Mucosa of rectum (tissue), 2 donors: ENCODE measurements around the gene PDIA3.
"Not testable (repeated sequence)": the region's sequence is repeated elsewhere in the genome, so short reads cannot be mapped to it uniquely, and the experiment has no call there.

Experiments
- H3K27ac ChIP-seq, 2 donors: one replicate each; pipeline ENCODE4 v1.7.0; 2013; ENCODE audit warnings: inconsistent platforms in 2 of 2, low read depth in 2 of 2, low read length in 2 of 2
- H3K27me3 ChIP-seq, 2 donors: one replicate each; pipeline ENCODE4 v1.7.0; 2013; ENCODE audit warnings: low read length in 2 of 2; ENCODE audit not compliant: control insufficient read depth in 2 of 2, insufficient read depth in 2 of 2
- H3K36me3 ChIP-seq, 2 donors: one replicate each; pipeline ENCODE4 v1.7.0; 2013; ENCODE audit warnings: low read length in 2 of 2; ENCODE audit not compliant: control insufficient read depth in 2 of 2, insufficient read depth in 2 of 2
- H3K4me1 ChIP-seq, 2 donors: one replicate each; pipeline ENCODE4 v1.7.0; 2013; ENCODE audit warnings: low read length in 2 of 2, mild to moderate bottlenecking in 1 of 2; ENCODE audit not compliant: control insufficient read depth in 2 of 2, insufficient read depth in 2 of 2
- H3K4me3 ChIP-seq, 2 donors: one replicate each; pipeline ENCODE4 v1.7.0; 2013; ENCODE audit warnings: low read length in 2 of 2
- H3K9ac ChIP-seq, 2 donors: one replicate each; pipeline ENCODE4 v1.7.0; 2013; ENCODE audit warnings: low read length in 2 of 2, low read depth in 1 of 2, mild to moderate bottlenecking in 1 of 2
- H3K9me3 ChIP-seq, 2 donors: one replicate each; pipeline ENCODE4 v1.7.0; 2013; ENCODE audit warnings: low read length in 2 of 2; ENCODE audit not compliant: control insufficient read depth in 2 of 2
- donor health status: healthy.
- donor health status: Normal muscosa, but diverticular disease.

The PDIA3 gene

DNA sequence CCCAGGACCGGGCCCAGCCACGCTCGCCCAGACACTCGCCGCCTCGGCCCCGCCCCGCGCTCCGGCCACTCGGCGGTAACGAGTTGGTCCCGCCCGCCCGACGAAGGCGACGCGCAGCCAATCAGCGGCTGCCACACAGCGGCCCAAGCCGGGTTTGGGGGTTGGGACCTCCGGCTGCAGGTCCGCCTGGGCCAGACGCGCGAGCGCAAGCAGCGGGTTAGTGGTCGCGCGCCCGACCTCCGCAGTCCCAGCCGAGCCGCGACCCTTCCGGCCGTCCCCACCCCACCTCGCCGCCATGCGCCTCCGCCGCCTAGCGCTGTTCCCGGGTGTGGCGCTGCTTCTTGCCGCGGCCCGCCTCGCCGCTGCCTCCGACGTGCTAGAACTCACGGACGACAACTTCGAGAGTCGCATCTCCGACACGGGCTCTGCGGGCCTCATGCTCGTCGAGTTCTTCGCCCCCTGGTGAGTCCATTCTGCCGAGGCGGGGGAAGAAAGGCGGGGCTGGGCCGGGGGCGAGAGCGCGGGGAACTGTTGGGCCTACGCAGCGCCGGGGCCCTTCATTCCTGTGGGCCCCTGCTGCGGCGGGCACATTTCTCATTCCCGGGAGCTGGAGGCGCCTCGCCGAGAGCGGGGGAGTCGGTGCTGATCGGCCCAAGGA, at the start of gene PDIA3:
PDIA3 (plus strand) TSS at position 194 of the 658 bp plus-strand sequence; CDS start at position 296, 102 bp downstream.
- Histone ChIP-seq H3K9ac (peak within 1 kb of the TSS; percentile 75 to 93), H3K27ac (peak within 1 kb of the TSS; percentile 94 to 95), H3K4me3 (peak within 1 kb of the TSS; percentile 80 to 85), H3K4me1 (peaks cover 4 to 10% of the 10 kb centered on the region in 2 donors)
- not testable (repeated sequence) for H3K36me3 ChIP-seq, H3K27me3 ChIP-seq, H3K9me3 ChIP-seq

DNA sequence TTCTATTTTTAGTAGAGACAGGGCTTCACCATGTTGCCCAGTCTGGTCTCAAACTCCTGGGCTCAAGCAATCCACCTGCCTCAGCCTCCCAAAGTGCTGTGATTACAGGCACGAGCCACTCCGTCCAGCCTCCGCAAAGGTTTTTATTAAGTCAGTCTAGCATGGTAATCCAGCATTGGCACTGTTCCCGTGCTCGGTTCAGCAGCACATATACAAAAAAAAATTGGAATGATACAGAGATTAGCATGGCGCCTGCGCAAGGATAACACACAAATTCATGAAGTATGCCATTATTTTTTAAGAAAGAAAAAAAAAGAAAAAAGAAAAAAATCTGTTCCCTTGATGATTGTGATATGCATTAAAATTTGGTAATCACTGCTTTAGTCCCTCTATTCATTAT, 44.1 kb upstream of the PDIA3 start:
- H3K4me3 ChIP-seq: no peak overlapping the region
- H3K36me3 ChIP-seq: peaks cover 9 to 11% of the 10 kb centered on the region in 2 donors
- H3K27ac ChIP-seq: no peak overlapping the region
- H3K9ac ChIP-seq: no peak overlapping the region
- no peaks in the 10 kb centered on the region for H3K9me3 ChIP-seq
- H3K27me3 ChIP-seq: no peaks in the 10 kb centered on the region
- no peaks in the 10 kb centered on the region for H3K4me1 ChIP-seq

DNA sequence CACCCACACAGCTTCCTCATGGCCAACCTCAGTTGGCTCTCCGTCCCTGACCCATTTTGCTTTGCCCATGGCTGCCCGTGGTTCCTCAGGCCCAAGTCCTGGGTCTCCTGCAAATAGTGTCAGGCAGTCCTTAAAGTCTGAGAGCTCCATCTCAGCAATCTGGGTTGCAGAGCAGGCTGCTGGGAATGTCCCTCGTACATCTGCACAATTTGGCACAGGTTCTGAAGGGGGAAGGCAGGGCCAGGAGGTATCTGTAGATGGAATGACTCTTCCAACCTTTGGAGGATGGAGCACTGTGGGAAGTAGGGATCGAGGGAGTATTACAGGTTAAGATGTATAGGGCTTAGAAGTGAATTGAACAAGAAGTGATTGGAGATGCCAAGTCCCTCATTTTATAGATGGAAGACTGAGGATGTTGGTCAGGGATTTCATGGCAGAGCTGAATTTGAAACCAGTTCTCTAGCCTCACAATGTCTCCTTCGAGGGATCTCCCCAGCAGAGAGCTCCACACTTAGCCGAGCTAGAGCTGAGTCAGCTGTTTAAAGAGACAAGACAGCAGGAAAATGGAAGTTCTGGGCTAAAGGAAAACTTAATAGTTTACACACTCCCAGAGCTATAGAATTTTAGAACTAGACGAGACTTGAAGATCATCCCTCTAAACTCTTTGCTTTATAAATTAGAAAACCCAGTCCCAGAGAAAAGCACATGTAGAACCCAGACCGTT, 43.4 kb upstream of the PDIA3 start:
- H3K27ac ChIP-seq: no peak overlapping the region
- H3K36me3 ChIP-seq: peaks cover 5 to 7% of the 10 kb centered on the region in 2 donors
- H3K4me1 ChIP-seq: no peaks in the 10 kb centered on the region
- no peaks in the 10 kb centered on the region for H3K27me3 ChIP-seq
- H3K9me3 ChIP-seq: no peaks in the 10 kb centered on the region
- no peak overlapping the region for H3K4me3 ChIP-seq
- H3K9ac ChIP-seq: no peak overlapping the region

DNA sequence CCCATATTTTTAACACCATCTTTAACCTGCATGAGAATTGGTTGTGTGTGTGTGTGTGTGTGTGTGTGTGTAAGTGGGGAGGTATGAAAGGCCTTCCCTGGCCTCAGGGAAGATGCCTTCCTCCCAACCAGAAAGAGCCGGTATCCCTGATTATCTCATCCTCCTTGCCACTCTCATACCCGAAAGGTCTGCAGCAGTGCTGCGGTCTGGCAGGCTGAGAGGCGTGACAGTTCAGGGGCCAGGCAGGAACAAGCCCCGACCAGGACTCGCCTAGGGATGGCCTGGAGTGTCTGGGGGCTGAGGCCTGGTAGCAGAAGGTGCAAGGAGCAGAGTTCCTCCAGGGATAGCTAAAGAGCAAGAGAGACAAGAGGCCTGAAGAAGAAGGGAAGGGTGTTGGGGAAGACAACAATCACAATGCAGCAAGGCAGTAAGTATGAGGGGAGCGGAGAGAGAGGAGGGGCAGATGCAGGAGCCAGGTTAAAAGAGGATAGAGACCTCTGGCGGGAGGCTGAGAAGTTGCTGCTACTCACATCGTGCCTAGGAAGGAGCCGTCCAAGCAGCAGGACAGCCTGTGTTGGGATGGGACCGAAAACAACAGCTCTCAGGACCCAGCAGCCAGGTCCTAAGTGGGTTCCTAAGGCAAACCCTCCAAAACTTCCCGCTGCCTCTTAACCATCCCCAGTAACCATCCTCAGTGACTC, 35.7 kb upstream of the PDIA3 start:
- H3K27me3 ChIP-seq, H3K4me1 ChIP-seq, H3K36me3 ChIP-seq, H3K4me3 ChIP-seq, H3K9ac ChIP-seq, H3K9me3 ChIP-seq, H3K27ac ChIP-seq: not testable (repeated sequence)

GRCh38 chr15:43723151-43723550, 23.1 kb upstream of the PDIA3 start:
- no peak overlapping the region for H3K9ac ChIP-seq
- H3K4me1 ChIP-seq: no peaks in the 10 kb centered on the region
- no peak overlapping the region for H3K27ac ChIP-seq
- H3K9me3 ChIP-seq: no peaks in the 10 kb centered on the region
- H3K27me3 ChIP-seq: no peaks in the 10 kb centered on the region
- no peaks in the 10 kb centered on the region for H3K36me3 ChIP-seq
- H3K4me3 ChIP-seq: no peak overlapping the region

- not testable (repeated sequence) for H3K9ac ChIP-seq, H3K9me3 ChIP-seq, H3K36me3 ChIP-seq, H3K4me3 ChIP-seq, H3K4me1 ChIP-seq, H3K27me3 ChIP-seq, H3K27ac ChIP-seq
These were observed 19.9 kb upstream of the PDIA3 start for GRCh38 chr15:43726306-43726705.

DNA sequence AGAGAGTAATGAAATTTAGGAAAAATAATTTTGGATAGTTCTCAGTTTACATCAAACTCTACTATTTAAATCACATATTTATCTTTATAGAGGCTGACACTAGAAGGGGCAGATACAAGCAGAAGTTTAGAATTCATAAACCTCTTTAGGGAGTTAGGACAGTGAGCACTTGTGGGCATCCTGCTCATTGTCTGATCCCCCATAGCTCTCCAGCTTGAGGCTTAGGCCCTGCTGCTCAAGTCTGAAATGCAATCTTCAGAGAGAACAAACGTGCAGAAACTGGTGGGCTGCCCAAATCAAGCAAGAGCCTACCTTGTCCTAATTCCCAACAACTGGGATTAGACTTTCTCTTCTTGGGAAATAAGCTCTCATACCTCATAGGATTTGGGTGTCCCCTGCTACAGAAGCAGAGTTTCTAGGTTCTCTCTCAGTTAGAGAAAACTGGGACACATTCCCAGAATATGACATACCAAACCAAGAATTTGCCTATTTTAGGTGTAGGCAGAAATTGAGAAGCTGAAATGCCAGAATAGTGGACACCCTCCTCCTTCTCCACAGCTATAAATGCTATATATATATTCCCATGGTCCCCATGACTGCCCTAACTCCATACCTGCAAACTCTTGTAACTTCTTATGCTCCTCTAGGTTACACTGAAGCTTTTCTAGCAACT, 18.0 kb upstream of the PDIA3 start:
- H3K36me3 ChIP-seq, H3K4me3 ChIP-seq, H3K9ac ChIP-seq, H3K27me3 ChIP-seq, H3K4me1 ChIP-seq, H3K9me3 ChIP-seq, H3K27ac ChIP-seq: not testable (repeated sequence)

DNA sequence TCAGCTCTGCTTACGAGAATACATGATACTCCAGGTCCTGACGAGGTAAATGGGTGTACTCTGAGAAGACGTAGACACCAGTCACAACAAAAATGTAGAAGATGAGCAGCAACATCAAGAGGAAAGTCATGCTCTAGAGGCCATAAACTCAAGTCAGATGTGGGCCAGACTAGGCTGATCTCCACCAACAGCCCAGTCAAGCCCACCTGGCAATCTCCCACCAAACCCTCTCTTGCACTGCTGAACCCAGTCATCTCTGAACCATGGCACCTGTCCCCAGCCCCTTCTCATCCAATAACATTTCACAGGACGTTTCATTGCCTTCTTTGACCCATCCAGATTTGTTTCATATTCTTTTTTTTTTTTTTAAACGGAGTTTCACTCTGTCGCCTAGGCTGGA, 10.8 kb upstream of the PDIA3 start:
- Histone ChIP-seq H3K4me3 (no peak overlapping the region), H3K27me3 (no peaks in the 10 kb centered on the region), H3K9ac (no peak overlapping the region), H3K36me3 (no peaks in the 10 kb centered on the region), H3K4me1 (no peaks in the 10 kb centered on the region), H3K27ac (no peak overlapping the region), H3K9me3 (no peaks in the 10 kb centered on the region)

- Histone ChIP-seq H3K27ac (peak overlapping the region; percentile 94 to 95), H3K4me3 (peak overlapping the region; percentile 80 to 85), H3K9ac (peak overlapping the region; percentile 75 to 93), H3K4me1 (peaks cover 4 to 12% of the 10 kb centered on the region in 2 donors)
- not testable (repeated sequence) for H3K27me3 ChIP-seq, H3K36me3 ChIP-seq, H3K9me3 ChIP-seq
These were observed 668 bp downstream of the PDIA3 start for GRCh38 chr15:43746903-43747309.

DNA sequence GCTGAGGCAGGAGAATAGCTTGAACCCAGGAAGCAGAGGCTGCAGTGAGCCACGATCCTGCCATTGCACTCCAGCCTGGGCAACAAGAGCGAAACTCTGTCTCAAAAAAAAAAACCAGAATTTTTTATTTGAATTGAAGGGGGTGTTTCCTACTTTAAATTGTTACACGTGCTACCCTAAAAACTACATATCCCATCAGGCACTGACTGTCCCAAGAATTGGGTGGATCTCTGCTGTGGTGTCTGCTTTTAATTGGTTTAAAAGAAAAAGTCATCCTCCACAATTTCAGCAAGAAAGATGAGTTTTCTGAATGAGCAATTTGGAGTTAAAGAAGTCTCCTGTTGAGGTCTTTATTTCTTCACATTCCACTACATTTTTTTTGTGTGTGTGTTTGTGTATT, 2.1 kb downstream of the PDIA3 start:
- no peak overlapping the region for H3K27ac ChIP-seq

More for the DNA sequence above, 2.1 kb downstream of the PDIA3 start:
- peaks cover 4 to 12% of the 10 kb centered on the region in 2 donors for H3K4me1 ChIP-seq
- peak overlapping the region in 1 of 2 donors; percentile 15 for H3K4me3 ChIP-seq
- no peaks in the 10 kb centered on the region for H3K9me3 ChIP-seq
- H3K36me3 ChIP-seq: peaks cover 3 to 8% of the 10 kb centered on the region in 2 donors
- H3K27me3 ChIP-seq: no peaks in the 10 kb centered on the region
- no peak overlapping the region for H3K9ac ChIP-seq
